Left ventricle myocardium inferior (tissue), 1 donor: ENCODE measurements around the gene TUBGCP5. TPM values are rescaled to one million over a fixed set of nuclear protein-coding genes. Genes with fewer than 3 reads are reported as not detected.

Source experiments
- DNase-seq: peaks from one replicate; pipeline ENCODE4 v3.0.0-alpha.2; 2020
- H3K27ac ChIP-seq: fragments of 200-600 bp; replicated peaks from 2 replicates; pipeline ENCODE4 v1.8.0; 2021
- H3K27me3 ChIP-seq: fragments of 200-600 bp; 2 replicates; pipeline ENCODE4 v1.8.0; 2021; ENCODE audit warnings: low read depth
- H3K36me3 ChIP-seq: fragments of 200-600 bp; 2 replicates; pipeline ENCODE4 v1.8.0; 2021
- H3K4me1 ChIP-seq: fragments of 200-600 bp; 2 replicates; pipeline ENCODE4 v1.8.0; 2021
- H3K4me3 ChIP-seq: fragments of 200-600 bp; 2 replicates; pipeline ENCODE4 v1.8.0; 2021; ENCODE audit warnings: mild to moderate bottlenecking, moderate library complexity
- H3K9me3 ChIP-seq: fragments of 200-600 bp; replicated peaks from 2 replicates; pipeline ENCODE4 v1.8.0; 2021
- intact Hi-C: fragments of 100-400 bp; cut with micrococcal nuclease; formaldehyde crosslinking; loops from one replicate; pipeline ENCODE4 v1.11.0; 2022
- total RNA-seq: library from RNA; stranded (reverse); fragmentation: NEBNext Ultra II Directional; extraction: Animal tissue kit (Norgen Biotek cat#: 25700); gene quantifications from one replicate; pipeline ENCODE4 v1.2.1, GENCODE V29; 2021
- TF ChIP-seq, protein P1 (sequence below): fragments of 200-600 bp; IDR thresholded peaks from 2 replicates; pipeline ENCODE4 v1.8.0; 2021; ENCODE audit warnings: antibody characterized with exemption, mild to moderate bottlenecking, borderline replicate concordance
- donor health status: DM: no; HTN: yes; CAD: no; lungs with severe emphysema.

The TUBGCP5 gene
- total RNA-seq, 1 donor from 2014 or later, result 11.3 TPM

DNA sequence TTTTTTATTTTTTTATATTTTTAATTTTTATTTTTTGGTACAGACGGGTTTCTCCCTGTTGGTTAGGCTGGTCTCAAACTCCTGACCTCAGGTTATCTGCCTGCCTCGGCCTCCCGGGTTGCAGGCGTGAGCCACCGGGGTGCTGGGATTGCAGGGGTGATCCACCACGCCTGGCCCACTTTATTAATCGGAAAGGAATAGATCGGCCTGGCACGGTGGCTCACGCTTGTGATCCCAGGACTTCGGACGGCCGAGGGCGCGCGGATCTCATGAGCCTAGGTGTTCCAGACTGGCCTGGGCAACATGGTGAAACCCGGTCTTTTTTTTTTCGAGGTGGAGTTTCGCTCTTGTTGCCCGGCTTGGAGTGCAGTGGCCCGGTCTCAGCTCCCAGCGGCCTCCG lies 26.5 kb upstream of the TUBGCP5 start:
- DNase-seq, result no peak
- H3K36me3 ChIP-seq, result no peaks in the 10 kb centered on the region
- TF ChIP-seq, protein P1, sequence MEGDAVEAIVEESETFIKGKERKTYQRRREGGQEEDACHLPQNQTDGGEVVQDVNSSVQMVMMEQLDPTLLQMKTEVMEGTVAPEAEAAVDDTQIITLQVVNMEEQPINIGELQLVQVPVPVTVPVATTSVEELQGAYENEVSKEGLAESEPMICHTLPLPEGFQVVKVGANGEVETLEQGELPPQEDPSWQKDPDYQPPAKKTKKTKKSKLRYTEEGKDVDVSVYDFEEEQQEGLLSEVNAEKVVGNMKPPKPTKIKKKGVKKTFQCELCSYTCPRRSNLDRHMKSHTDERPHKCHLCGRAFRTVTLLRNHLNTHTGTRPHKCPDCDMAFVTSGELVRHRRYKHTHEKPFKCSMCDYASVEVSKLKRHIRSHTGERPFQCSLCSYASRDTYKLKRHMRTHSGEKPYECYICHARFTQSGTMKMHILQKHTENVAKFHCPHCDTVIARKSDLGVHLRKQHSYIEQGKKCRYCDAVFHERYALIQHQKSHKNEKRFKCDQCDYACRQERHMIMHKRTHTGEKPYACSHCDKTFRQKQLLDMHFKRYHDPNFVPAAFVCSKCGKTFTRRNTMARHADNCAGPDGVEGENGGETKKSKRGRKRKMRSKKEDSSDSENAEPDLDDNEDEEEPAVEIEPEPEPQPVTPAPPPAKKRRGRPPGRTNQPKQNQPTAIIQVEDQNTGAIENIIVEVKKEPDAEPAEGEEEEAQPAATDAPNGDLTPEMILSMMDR, result no peak
- intact Hi-C loops, result no loop called here
- no peaks in the 10 kb centered on the region for H3K4me1 ChIP-seq
- H3K9me3 ChIP-seq, result peaks cover 10% of the 10 kb centered on the region
- no peak overlapping the region for H3K27ac ChIP-seq
- no peaks in the 10 kb centered on the region for H3K27me3 ChIP-seq
- no peak overlapping the region for H3K4me3 ChIP-seq

DNA sequence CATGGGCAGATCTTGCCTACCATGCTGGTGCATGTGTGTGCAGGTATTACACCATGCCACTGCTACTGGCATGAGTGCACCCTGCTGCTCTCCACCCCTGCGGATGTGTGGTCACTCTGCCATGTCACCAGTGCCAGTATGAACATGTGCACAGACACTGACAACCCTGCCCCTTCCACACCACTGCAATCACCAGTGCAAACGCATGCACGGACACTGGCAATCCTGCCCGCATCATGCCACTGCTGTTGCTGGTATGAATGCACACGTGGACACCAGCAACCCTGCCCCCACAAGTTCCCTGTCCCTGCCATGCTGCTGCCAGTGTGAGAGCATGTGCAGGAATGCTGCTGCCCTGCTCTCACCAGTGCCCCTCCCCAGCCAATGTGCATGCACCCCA lies 24.8 kb upstream of the TUBGCP5 start:
- intact Hi-C loops, result no loop called here
- no peak for DNase-seq
- H3K27me3 ChIP-seq, result no peaks in the 10 kb centered on the region
- no peaks in the 10 kb centered on the region for H3K36me3 ChIP-seq
- H3K4me1 ChIP-seq, result no peaks in the 10 kb centered on the region
- no peak overlapping the region for H3K4me3 ChIP-seq
- H3K9me3 ChIP-seq, result peaks cover 10% of the 10 kb centered on the region
- TF ChIP-seq, protein P1, result no peak
- H3K27ac ChIP-seq, result no peak overlapping the region

DNA sequence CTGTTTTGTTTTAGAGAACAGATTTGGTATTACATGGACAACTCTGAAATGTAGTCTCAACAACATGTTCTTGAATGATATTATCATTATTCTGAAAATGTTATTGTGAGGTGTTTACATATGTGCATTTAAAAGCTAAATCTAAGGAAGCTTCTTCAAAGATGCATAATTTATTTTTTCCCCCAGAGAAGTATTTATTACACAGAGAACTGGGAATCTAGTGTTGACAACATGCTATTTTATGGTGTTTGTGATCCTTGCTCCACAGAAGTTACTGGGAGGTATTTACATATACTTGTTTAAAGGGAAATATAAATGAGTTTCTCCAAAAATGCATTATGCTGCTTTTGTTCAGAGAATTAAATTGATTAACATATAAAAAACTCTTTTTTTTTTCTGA lies 18.3 kb upstream of the TUBGCP5 start:
- H3K4me1 ChIP-seq, result no peaks in the 10 kb centered on the region
- TF ChIP-seq, protein P1, result no peak
- H3K36me3 ChIP-seq, result no peaks in the 10 kb centered on the region
- intact Hi-C loops, result no loop called here
- no peak overlapping the region for H3K27ac ChIP-seq
- H3K9me3 ChIP-seq, result peaks cover 13% of the 10 kb centered on the region
- no peak for DNase-seq
- peaks cover 18% of the 10 kb centered on the region for H3K27me3 ChIP-seq
- H3K4me3 ChIP-seq, result no peak overlapping the region

DNA sequence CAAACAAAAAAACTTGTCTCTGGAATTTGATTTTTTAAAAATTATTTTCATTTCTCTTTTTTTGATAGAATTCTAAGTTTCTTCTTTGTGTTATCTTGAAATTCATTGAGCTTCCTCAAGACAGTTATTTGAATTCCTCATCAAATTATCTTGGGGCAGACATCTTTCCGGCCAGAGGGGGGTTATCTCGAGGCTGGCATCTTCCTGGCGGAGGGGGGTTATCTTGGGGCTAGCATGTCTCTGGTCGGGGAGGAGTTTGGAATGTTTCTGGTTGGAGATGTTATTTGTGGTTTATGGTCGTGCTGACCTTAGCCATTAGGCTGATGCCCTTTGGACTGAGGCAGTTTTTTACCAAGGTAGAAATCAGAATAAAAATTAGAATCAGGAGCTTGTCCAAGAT lies 15.9 kb upstream of the TUBGCP5 start:
- no peak overlapping the region for H3K27ac ChIP-seq
- H3K27me3 ChIP-seq, result peaks cover 18% of the 10 kb centered on the region
- TF ChIP-seq, protein P1, result no peak
- no peak for DNase-seq
- H3K9me3 ChIP-seq, result peaks cover 9% of the 10 kb centered on the region
- H3K4me1 ChIP-seq, result no peaks in the 10 kb centered on the region
- no peak overlapping the region for H3K4me3 ChIP-seq
- no peaks in the 10 kb centered on the region for H3K36me3 ChIP-seq
- intact Hi-C loops, result no loop called here

DNA sequence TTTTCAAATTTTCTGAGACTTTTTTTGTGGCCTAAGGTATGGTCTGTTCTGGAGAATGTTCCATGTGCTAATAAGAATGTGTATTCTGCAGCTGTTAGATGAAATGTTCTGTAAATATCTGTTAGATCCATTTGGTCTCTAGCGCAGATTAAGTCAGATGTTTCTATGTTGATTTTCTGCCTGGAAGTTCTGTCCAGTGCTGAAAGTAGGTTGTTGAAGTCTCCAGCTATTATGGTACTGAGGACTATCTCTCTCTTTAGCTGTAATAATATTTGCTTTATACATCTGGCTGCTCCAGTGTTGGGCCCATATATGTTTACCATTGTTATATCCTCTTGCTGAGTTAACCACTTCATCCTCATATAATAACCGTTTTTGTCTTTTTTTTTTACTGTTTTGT lies 13.2 kb upstream of the TUBGCP5 start:
- intact Hi-C loops, result no loop called here
- Histone ChIP-seq H3K36me3 (no peaks in the 10 kb centered on the region), H3K4me1 (no peaks in the 10 kb centered on the region), H3K27me3 (peaks cover 17% of the 10 kb centered on the region), H3K9me3 (peaks cover 9% of the 10 kb centered on the region), H3K4me3 (no peak overlapping the region), H3K27ac (no peak overlapping the region)
- no peak for DNase-seq
- TF ChIP-seq, protein P1, result no peak

DNA sequence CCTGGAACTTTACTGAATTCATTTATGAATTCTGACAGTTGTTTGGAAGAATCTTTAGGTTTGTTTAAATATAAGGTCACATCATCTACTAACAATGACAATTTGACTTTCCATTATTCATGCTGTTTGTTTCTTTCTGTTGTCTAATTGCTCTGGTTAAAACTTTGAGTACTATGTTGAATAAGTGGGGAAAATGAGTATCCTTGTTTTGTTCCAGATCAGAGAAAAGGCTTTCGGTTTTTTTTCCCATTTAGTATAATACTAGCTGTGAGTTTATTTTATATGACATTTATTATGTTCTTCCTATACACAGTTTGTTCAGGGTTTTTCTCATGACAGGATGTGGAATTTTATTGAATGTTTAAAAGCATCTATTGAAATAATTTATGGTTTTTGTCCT lies 11.3 kb upstream of the TUBGCP5 start:
- H3K9me3 ChIP-seq, result peaks cover 9% of the 10 kb centered on the region
- no peak overlapping the region for H3K4me3 ChIP-seq
- no peaks in the 10 kb centered on the region for H3K4me1 ChIP-seq
- intact Hi-C loops, result no loop called here
- no peak for DNase-seq
- H3K27me3 ChIP-seq, result peaks cover 4% of the 10 kb centered on the region
- no peak overlapping the region for H3K27ac ChIP-seq
- no peaks in the 10 kb centered on the region for H3K36me3 ChIP-seq
- TF ChIP-seq, protein P1, result no peak
